Measurements from ENCODE around the gene ASS1.

Gene ASS1

GRCh38 chr9:130437011-130437789 is 7.6 kb upstream of the ASS1 start:
- DNase-seq, result no peak

DNA sequence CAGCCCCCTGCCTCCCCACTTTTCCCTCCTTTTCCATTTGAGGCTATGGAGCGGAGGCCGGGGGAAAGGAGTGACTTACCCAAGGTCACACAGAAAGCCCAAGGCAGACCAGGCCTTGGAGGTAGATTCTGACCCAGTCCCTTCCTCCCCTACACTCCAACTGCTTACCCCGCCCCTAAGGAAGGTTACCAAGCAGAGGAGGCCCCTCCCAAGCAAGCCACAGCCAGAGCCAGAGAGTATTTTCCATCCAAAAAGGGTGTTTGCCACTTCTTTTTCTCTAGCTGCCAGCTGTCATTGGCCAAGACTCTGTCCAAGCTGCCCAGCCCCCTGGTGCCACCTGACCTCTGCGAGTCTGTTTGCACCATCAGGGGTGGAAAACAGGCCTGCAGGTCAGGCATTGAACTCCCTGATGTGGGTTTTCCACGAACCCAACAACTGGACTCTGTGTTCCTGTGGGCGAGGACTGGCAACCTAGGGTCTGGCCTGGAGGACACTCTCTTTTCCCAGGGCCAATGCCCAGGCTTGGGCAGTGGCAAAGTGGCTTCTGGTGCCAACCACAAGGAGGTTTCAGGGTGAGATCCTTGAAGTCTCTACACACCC is 6.3 kb upstream of the ASS1 start:
- DNase-seq, result no peak

- no peak for DNase-seq
Observed at GRCh38 chr9:130441031-130441430, 3.7 kb upstream of the ASS1 start.

DNA sequence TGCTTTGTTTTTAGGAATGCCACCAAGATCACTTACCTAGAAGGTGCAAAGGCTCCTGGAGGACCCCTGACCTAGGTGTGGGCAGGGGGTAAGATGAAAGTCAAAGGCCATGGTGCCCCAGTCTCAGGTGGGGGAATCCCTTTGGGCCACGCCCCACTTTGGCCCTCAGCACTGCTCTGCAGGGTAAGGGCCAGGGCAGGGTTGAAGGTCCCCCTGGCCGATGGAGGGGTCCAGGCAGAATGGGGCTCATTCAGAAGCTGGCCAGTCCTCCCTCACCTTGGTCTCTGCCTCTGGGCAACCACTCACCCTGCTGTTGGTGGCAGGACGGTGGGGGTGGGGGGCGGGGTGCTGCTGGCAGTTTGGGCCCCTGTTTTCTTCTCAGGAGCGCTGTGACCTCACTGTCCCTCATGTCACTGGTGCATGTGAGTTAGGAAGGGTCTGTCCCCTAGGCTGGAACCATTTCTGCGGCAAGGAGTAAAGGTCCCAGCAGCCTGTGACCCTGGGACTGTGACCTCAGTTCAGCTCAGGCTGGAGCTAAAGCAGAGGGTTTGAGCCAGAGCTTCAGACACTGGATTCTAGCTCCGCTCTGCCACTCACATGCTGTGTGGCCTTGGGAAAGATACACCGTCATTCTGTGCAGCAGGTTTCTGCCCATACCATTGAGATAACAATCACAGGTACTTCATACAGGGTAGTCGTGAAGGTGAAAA is 1.9 kb upstream of the ASS1 start:
- DNase-seq, result no peak

DNA sequence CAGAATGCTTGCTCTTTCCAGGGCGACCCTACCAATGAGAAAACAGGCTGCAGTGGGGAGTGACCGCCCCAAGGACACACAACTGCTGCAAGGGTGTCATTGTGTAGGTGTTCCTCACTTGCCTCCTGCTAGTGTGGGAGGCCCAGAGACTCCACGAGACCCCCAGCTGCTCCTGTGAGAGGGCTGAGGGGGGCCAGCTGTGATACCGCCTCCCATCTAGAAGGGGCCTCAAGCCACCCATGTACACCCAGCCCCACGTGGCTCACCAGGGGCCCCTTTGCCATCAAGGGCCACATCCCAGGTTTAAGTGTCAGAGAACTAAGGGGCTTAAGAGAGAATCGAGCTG is 1.3 kb upstream of the ASS1 start:
- no peak for DNase-seq

GRCh38 chr9:130443840-130444492 is 795 bp upstream of the ASS1 start:
- no peak for DNase-seq

GRCh38 chr9:130445268-130445983 is 665 bp downstream of the ASS1 start:
- DNase-seq, result no peak

GRCh38 chr9:130446101-130446861 is 1.5 kb downstream of the ASS1 start:
- no peak for DNase-seq

- no peak for DNase-seq
Observed at GRCh38 chr9:130447193-130447816, 2.5 kb downstream of the ASS1 start.

GRCh38 chr9:130448035-130448624 is 3.4 kb downstream of the ASS1 start:
- DNase-seq, result no peak

- no peak for DNase-seq
Observed at GRCh38 chr9:130448771-130449603, 4.2 kb downstream of the ASS1 start.

- no peak for DNase-seq
Observed at GRCh38 chr9:130450344-130451003, 5.7 kb downstream of the ASS1 start.

DNA sequence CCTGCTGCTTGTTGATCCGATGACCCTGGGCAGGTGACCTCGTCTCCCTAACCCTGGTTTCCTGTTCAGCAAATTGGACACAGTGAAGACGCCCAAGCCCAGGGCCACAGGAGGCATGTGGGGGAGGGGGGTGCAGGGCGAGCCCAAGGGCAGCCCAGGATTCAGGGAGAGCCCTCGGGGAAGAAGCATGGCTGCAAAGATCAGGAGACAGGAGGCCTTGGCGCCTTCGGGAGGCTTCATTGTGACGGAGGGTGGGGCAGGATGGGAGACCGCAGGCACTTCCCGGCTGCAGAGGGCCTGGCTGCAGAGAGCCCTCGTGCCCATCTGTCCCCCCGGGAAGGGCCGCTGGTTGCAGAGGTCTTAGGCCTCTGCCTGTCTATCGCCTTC is 6.2 kb downstream of the ASS1 start:
- no peak for DNase-seq

DNA sequence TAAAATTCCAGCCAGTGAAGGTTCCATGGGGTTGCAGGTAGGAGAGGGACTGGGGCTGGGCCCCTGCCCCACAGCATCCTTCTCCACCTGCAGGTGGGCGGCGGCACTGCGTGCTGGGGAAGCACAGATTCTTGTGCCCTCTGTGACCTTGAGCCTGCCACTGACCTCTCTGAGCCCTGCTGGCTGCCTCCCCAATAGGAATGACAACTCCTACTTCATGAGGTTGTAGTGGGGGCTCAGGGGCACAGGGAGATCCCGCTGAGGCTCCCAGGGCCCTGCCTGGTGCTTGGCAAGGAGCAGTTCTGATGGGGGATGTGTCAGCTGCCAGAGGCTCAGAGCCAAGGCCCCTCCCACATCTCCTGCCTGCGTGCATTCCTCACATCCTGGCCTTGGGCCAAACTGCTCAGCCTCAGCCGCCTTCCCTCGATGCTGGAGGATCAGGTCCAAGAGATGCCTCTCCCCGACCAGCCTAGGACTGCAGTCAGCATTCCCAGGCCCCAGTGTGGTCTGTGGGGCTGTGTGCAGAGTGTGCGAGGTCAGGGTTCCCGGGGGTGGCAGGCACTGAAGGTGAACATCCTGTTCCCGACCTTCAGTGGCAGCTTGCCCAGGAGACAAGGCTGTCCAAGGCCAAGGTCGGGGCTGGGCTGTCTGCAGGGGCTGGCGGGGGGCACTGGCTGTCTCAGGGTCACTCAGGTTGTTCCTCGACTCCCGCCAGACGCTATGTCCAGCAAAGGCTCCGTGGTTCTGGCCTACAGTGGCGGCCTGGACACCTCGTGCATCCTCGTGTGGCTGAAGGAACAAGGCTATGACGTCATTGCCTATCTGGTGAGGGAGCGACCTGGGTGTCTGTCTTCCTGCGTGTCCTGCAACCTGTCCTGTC is 7.0 kb downstream of the ASS1 start:
- no peak for DNase-seq

- DNase-seq, result no peak
Observed at GRCh38 chr9:130452835-130453234, 8.1 kb downstream of the ASS1 start.

GRCh38 chr9:130453487-130453886 is 8.7 kb downstream of the ASS1 start:
- DNase-seq, result no peak

DNA sequence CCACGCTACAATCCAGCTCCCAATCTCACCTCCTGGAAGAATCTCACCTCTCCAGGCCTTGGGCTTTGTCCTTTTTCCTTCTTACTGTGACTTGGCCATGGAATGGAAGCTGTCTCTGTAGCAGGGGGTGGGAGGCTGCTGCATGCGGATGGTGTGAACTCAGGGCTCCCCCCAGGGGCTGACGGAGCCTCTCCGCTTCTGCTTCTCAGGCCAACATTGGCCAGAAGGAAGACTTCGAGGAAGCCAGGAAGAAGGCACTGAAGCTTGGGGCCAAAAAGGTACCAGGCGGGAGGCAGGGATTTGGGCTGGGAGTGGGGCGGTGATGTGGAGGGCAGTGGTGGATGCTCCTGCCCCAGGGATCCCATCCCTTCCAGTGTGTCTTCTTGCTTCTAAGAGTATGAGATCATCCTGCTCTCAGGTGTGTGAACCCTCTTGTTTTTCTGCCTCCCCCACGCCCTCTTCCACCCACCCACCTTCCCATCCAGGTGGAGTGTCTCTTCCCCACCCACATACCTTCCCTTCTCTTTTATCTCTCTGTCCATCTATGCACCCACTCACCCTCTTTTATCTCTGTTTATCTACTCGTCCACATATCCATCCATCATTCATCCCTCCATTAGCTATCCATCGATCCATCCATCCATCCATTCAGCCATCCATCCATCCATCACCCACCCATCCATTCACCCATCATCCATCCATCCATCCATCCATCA is 9.5 kb downstream of the ASS1 start:
- no peak for DNase-seq

DNA sequence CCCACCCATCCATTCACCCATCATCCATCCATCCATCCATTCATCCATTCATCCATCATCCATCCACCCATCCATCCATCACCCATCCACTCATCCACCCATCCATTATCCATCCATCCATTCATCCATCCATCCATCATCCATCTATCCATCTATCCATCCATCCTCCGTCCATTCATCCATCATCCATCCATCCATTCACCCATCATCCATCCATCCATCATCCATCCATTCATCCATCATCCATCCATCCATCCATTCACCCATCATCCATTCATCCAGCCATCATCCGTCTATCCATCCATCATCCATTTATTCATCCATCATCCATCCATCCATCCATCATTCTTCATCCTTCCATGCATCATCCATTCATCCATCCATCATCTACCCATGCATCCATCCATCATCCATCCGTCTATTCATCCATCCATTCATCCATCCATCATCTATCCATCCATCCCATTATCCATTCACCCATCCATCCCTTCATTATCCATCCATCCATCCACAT is 10.1 kb downstream of the ASS1 start:
- DNase-seq, result no peak

Data from CD4-positive, alpha-beta T cell treated with Interleukin-6 for 4 hours (primary cell).